Panc1 (cell line): ENCODE measurements around the gene ATP8B1. TPM values are rescaled to one million over a fixed set of nuclear protein-coding genes. Genes with fewer than 3 reads are reported as not detected.

Source experiments
- ATAC-seq: fragments of 200-7000 bp; cut with Tn5 transposase; 2 replicates; pipeline ENCODE4 v1.9.1; 2020; ENCODE audit warnings: mild to moderate bottlenecking, moderate library complexity
- BruUV-seq: library from RNA; stranded (reverse); fragments of 400-500 nt; replicated peaks from 2 replicates; lab custom pipeline; 2021; lab: Mats Ljungman, UMichigan
- CTCF ChIA-PET: fragments of 300-600 bp; sonication (Branson Sonifier 250); formaldehyde crosslinking; loops from one replicate; lab custom pipeline; 2022; ENCODE audit warnings: antibody characterized with exemption; lab: Charles Lee
- POLR2A ChIA-PET: fragments of 300-600 bp; sonication (Branson Sonifier 250); formaldehyde crosslinking; loops from one replicate; lab custom pipeline; 2022; ENCODE audit warnings: antibody characterized with exemption; lab: Charles Lee
- DNase-seq: peaks from one replicate; pipeline ENCODE4 v3.0.0-alpha.2; 2010; ENCODE audit warnings: low read depth, low spot score
- H3K27ac ChIP-seq: 2 replicates; pipeline ENCODE4 v1.5.1; 2011; ENCODE audit warnings: mild to moderate bottlenecking, low read length, inconsistent platforms
- H3K27me3 ChIP-seq: fragments of 200-500 bp; sonication (Bioruptor generic); 2 replicates; pipeline ENCODE4 v1.6.0; 2014; ENCODE audit warnings: low read length, inconsistent platforms; ENCODE audit not compliant: control insufficient read depth, insufficient read depth
- H3K36me3 ChIP-seq: fragments of 200-500 bp; sonication (Bioruptor generic); 2 replicates; pipeline ENCODE4 v1.5.1; 2014; ENCODE audit warnings: inconsistent platforms, mild to moderate bottlenecking, low read length, moderate library complexity; ENCODE audit not compliant: control insufficient read depth, insufficient read depth
- H3K4me1 ChIP-seq: 2 replicates; pipeline ENCODE4 v1.5.1; 2011; ENCODE audit warnings: inconsistent platforms, mild to moderate bottlenecking, low read length, moderate library complexity; ENCODE audit not compliant: control insufficient read depth, insufficient read depth
- H3K4me3 ChIP-seq, 2 experiments: 2 replicates each; pipeline ENCODE4 v1.5.1; 2011 to 2012; ENCODE audit warnings: low read depth in 2 of 2, low read length in 2 of 2, mild to moderate bottlenecking in 2 of 2, inconsistent platforms in 1 of 2, moderate library complexity in 1 of 2
- H3K9me3 ChIP-seq: fragments of 200-500 bp; sonication (Bioruptor generic); 2 replicates; pipeline ENCODE4 v1.5.1; 2014; ENCODE audit warnings: low read depth, mild to moderate bottlenecking, inconsistent platforms, low read length, moderate library complexity; ENCODE audit not compliant: control insufficient read depth, insufficient read depth
- POLR2AphosphoS5 ChIP-seq: IDR thresholded peaks from 2 replicates; pipeline ENCODE4 v1.6.1; 2012; ENCODE audit warnings: mild to moderate bottlenecking, low read depth, low read length, moderate library complexity
- SIN3A ChIP-seq: IDR thresholded peaks from 2 replicates; pipeline ENCODE4 v1.6.1; 2012; ENCODE audit warnings: low read depth, mild to moderate bottlenecking, low read length, moderate library complexity, borderline replicate concordance; ENCODE audit not compliant: insufficient read depth
- TCF7L2 ChIP-seq: IDR thresholded peaks from 2 replicates; pipeline ENCODE4 v1.6.1; 2011; ENCODE audit warnings: mild to moderate bottlenecking, low read depth, low read length, inconsistent platforms
- in situ Hi-C: cut with HindIII; loops from 2 replicates; pipeline ENCODE4 v1.10.0; 2016; ENCODE audit warnings: low sequenced_read_pairs, low pct_unique_long_range_greater_than_20kb
- intact Hi-C: fragments of 100-400 bp; cut with micrococcal nuclease; formaldehyde crosslinking; loops from one replicate; pipeline ENCODE4 v1.10.0; 2022; ENCODE audit not compliant: unreplicated experiment
- total RNA-seq: library from RNA; stranded (reverse); gene quantifications from one replicate; pipeline ENCODE4 v1.2.1, GENCODE V29; 2021; ENCODE audit not compliant: unreplicated experiment
- TF ChIP-seq, protein P1 (sequence below), 2 experiments: IDR thresholded peaks; 2 replicates each; pipeline ENCODE4 v1.6.1; 2011 to 2012; ENCODE audit warnings: low read depth in 2 of 2, control low read depth in 1 of 2, low read length in 1 of 2, mild to moderate bottlenecking in 1 of 2, moderate library complexity in 1 of 2; ENCODE audit not compliant: insufficient read depth in 1 of 2
- TF ChIP-seq, protein P2 (sequence below): fragments of 450-650 bp; IDR thresholded peaks from 2 replicates; pipeline ENCODE4 v1.5.1; 2017; ENCODE audit warnings: mild to moderate bottlenecking

The ATP8B1 gene
- total RNA-seq, 1 experiment from 2014 or later, result 12.5 TPM

DNA sequence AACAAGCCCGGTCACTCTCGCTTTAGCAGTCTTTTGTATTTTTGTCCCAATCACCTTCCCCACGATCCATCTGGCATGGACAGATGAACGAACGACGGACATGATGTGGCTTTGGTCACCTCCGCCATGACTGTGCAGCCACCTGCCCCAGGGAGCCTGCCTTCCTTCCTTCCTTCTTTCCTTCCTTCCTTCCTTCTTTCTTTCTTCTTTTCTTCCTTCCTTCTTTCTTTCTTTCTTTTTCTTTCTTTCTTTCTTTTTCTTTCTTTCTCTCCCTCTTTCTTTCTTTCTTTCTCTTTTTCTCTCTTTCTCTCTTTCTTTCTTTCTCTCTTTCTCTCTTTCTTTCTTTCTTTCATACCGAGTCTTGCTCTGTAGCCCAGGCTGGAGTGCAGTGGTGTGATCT, 39.0 kb downstream of the ATP8B1 start:
- DNase-seq, result no peak
- no peaks in the 10 kb centered on the region; the same call in 1 of the 2 replicates for H3K4me1 ChIP-seq
- TF ChIP-seq, protein P1, sequence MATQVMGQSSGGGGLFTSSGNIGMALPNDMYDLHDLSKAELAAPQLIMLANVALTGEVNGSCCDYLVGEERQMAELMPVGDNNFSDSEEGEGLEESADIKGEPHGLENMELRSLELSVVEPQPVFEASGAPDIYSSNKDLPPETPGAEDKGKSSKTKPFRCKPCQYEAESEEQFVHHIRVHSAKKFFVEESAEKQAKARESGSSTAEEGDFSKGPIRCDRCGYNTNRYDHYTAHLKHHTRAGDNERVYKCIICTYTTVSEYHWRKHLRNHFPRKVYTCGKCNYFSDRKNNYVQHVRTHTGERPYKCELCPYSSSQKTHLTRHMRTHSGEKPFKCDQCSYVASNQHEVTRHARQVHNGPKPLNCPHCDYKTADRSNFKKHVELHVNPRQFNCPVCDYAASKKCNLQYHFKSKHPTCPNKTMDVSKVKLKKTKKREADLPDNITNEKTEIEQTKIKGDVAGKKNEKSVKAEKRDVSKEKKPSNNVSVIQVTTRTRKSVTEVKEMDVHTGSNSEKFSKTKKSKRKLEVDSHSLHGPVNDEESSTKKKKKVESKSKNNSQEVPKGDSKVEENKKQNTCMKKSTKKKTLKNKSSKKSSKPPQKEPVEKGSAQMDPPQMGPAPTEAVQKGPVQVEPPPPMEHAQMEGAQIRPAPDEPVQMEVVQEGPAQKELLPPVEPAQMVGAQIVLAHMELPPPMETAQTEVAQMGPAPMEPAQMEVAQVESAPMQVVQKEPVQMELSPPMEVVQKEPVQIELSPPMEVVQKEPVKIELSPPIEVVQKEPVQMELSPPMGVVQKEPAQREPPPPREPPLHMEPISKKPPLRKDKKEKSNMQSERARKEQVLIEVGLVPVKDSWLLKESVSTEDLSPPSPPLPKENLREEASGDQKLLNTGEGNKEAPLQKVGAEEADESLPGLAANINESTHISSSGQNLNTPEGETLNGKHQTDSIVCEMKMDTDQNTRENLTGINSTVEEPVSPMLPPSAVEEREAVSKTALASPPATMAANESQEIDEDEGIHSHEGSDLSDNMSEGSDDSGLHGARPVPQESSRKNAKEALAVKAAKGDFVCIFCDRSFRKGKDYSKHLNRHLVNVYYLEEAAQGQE (IDR thresholded peaks at IDR 0.05; ENCODE audit: insufficient read depth in 1 of 2, low read depth in 2 of 2, low read length in 1 of 2), result no peak
- TF ChIP-seq TCF7L2, result no peak
- no peak for TF ChIP-seq SIN3A
- TF ChIP-seq POLR2AphosphoS5, result no peak
- TF ChIP-seq, protein P2, sequence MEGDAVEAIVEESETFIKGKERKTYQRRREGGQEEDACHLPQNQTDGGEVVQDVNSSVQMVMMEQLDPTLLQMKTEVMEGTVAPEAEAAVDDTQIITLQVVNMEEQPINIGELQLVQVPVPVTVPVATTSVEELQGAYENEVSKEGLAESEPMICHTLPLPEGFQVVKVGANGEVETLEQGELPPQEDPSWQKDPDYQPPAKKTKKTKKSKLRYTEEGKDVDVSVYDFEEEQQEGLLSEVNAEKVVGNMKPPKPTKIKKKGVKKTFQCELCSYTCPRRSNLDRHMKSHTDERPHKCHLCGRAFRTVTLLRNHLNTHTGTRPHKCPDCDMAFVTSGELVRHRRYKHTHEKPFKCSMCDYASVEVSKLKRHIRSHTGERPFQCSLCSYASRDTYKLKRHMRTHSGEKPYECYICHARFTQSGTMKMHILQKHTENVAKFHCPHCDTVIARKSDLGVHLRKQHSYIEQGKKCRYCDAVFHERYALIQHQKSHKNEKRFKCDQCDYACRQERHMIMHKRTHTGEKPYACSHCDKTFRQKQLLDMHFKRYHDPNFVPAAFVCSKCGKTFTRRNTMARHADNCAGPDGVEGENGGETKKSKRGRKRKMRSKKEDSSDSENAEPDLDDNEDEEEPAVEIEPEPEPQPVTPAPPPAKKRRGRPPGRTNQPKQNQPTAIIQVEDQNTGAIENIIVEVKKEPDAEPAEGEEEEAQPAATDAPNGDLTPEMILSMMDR, result no peak
- H3K4me3 ChIP-seq, result no peak overlapping the region
- no peak for ATAC-seq
- H3K36me3 ChIP-seq, result no peaks in the 10 kb centered on the region
- no peaks in the 10 kb centered on the region for H3K27me3 ChIP-seq
- ChIA-PET POLR2A (no interaction called here), CTCF (interaction anchor here (0.7 kb wide), 1 partner anchor 12 kb away, joined by 6 read pairs; no protein-coding TSS in a partner anchor)
- H3K9me3 ChIP-seq, result no peaks in the 10 kb centered on the region
- intact Hi-C loops, result no loop called here
- in situ Hi-C loops, result no loop called here
- no peak overlapping the region for H3K27ac ChIP-seq
- BruUV-seq, result no TSS peak

DNA sequence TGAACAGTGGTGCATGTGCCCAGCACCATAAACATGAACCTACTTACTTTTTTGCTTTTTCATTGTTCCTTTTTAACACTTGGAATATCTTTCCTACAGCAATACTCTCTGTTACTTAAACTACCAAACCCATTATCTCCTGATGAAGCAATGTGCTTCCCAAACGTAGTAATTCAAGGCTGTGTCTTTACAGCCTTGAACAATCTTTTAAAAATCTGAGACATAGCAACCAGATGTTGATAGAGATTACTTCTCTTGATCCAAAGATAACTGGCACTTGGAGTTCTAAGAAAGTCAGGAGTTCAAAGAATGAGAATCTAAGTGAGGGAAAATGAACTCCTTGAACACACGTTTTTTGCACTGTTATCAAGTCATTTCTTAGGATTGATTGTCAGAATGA, 40.4 kb downstream of the ATP8B1 start:
- intact Hi-C loops (no loop called here), in situ Hi-C loops (no loop called here)
- TF ChIP-seq POLR2AphosphoS5, result no peak
- TF ChIP-seq, protein P1 (IDR thresholded peaks at IDR 0.05; ENCODE audit: insufficient read depth in 1 of 2, low read depth in 2 of 2, low read length in 1 of 2), result no peak
- TF ChIP-seq, protein P2, result no peak
- TF ChIP-seq TCF7L2, result no peak
- no peak for TF ChIP-seq SIN3A
- H3K4me1 ChIP-seq, result no peaks in the 10 kb centered on the region
- no peak overlapping the region for H3K27ac ChIP-seq
- no TSS peak for BruUV-seq
- POLR2A ChIA-PET, result no interaction called here
- H3K9me3 ChIP-seq, result no peaks in the 10 kb centered on the region
- no peaks in the 10 kb centered on the region for H3K27me3 ChIP-seq
- DNase-seq (no peak), ATAC-seq (no peak)
- H3K36me3 ChIP-seq, result no peaks in the 10 kb centered on the region
- CTCF ChIA-PET, result no interaction called here
- no peak overlapping the region for H3K4me3 ChIP-seq
